Heart right ventricle (tissue), 16 donors: ENCODE results near the gene ECHS1. TPM values are rescaled to one million over a fixed set of nuclear protein-coding genes. Genes with fewer than 3 reads are reported as not detected.

ENCODE experiments used
- ATAC-seq, 8 donors: fragments of 200-7000 bp; cut with Tn5 transposase; one replicate each; pipeline ENCODE4 v1.9.1; 2020; ENCODE audit warnings: mild to moderate bottlenecking in 8 of 8, moderate library complexity in 8 of 8, moderate number of reproducible peaks in 1 of 8
- DNase-seq, 2 donors: peaks; one replicate each; pipeline ENCODE4 v3.0.0-alpha.2; 2020
- H3K27ac ChIP-seq, 10 donors: fragments of 200-600 bp; sonication (generic) in 2 of 10; one replicate each; pipeline versions ENCODE4 v1.5.0 to v1.8.0; 2020 to 2022; ENCODE audit warnings: mild to moderate bottlenecking in 3 of 10
- H3K27me3 ChIP-seq, 7 donors: fragments of 200-600 bp; one replicate each; pipeline ENCODE4 v1.8.0; 2021 to 2022; ENCODE audit warnings: mild to moderate bottlenecking in 2 of 7
- H3K36me3 ChIP-seq, 9 donors: fragments of 200-600 bp; sonication (generic) in 1 of 9; one replicate each; pipeline versions ENCODE4 v1.5.0 to v1.8.0; 2020 to 2022; ENCODE audit warnings: mild to moderate bottlenecking in 2 of 9
- H3K4me1 ChIP-seq, 9 donors: fragments of 200-600 bp; sonication (generic) in 1 of 9; one replicate each; pipeline versions ENCODE4 v1.5.0 to v1.8.0; 2020 to 2022; ENCODE audit warnings: mild to moderate bottlenecking in 4 of 9
- H3K4me3 ChIP-seq, 10 donors: fragments of 200-600 bp; sonication (generic) in 2 of 10; one replicate each; pipeline versions ENCODE4 v1.5.0 to v1.8.0; 2020 to 2022; ENCODE audit warnings: mild to moderate bottlenecking in 7 of 10, moderate library complexity in 2 of 10
- H3K9me3 ChIP-seq, 11 donors: fragments of 200-600 bp in 10 of 11; sonication (generic) in 2 of 11; one replicate each; pipeline versions ENCODE4 v1.5.0 to v1.8.0; 2013 to 2022; ENCODE audit warnings: mild to moderate bottlenecking in 2 of 11, control low read depth in 1 of 11, moderate library complexity in 1 of 11
- WGBS, 2 donors: extraction: QIAGEN DNeasy Blood & Tissue Kit; methylation state at CpG; one replicate each; pipeline ENCODE4 v1.1.7; 2013; ENCODE audit warnings: inconsistent platforms in 1 of 2; 5-methylcytosine and 5-hydroxymethylcytosine counted together
- intact Hi-C, 10 donors: fragments of 100-400 bp; cut with DNase I; formaldehyde crosslinking; loops; one replicate each; pipeline versions ENCODE4 v1.11.1 to v1.14.2; 2022
- long read RNA-seq, 3 donors: library from polyadenylated mRNA; unstranded; transcript quantifications; one replicate each; pipeline ENCODE4 v2.0.0, GENCODE V29; 2020 to 2021
- polyA plus RNA-seq, 2 donors: library from polyadenylated mRNA; stranded (reverse); fragments of 200-250 nt; gene quantifications; one replicate each; pipeline ENCODE4 v1.2.3, GENCODE V29; 2013
- total RNA-seq, 10 donors: library from RNA; stranded (reverse); fragmentation: NEBNext Ultra II Directional in 3 of 10; extraction: Animal tissue kit (Norgen Biotek cat#: 25700) in 3 of 10; gene quantifications; one replicate each; pipeline versions ENCODE4 v1.2.1 to v1.2.4, GENCODE V29; 2021 to 2023
- TF ChIP-seq, protein P1 (sequence below), 9 donors: fragments of 200-600 bp; sonication (generic) in 2 of 9; IDR thresholded peaks; one replicate each; pipeline versions ENCODE4 v1.5.0 to v1.8.0; 2021 to 2022; ENCODE audit warnings: antibody characterized with exemption in 9 of 9, mild to moderate bottlenecking in 5 of 9, moderate library complexity in 1 of 9
- donor health status: Arrhythmogenic right ventricular cardiomyopathy.
- donor health status: ischemic (EF 13 %, LVEDD 7.1; RV severe dilation, severe dysfunction).
- donor health status: healthy with polysubstance abuse.
- donor health status: DM: no; HTN: yes; CAD: no.
- donor health status: DM: no; HTN: no; CAD: no.
- donor health status: ischemic (EF 25% LVEDD 6.9; RV normal size, moderate dysfunction).
- donor health status: ischemic (EF 25% LVEDD 5.7; RV mildly dilated, moderate dysfunction).
- donor health status: healthy.
- donor health status: DM: yes; HTN: yes; CAD: no.
- donor health status: Ischemic cardiomyopathy.
- donor health status: ischemic (EF 35%, LVEDD 5.7; RV mildly dilated, moderate dysfunction).
- donor health status: nonischemic (EF 11% LVEDD 7.7; RV severe dilation, severe dysfunction).
- donor health status: DM: yes; HTN: yes; CAD: no.
- donor health status: PGD.
- donor health status: ischemic (EF 29% LVEDD 5.4; RV normal size, mild dysfunction).
- donor health status: nonischemic (EF 23%, LVEDD 6.1; RV moderate dilation, normal function).

Gene ECHS1
- total RNA-seq, result 100 to 1,000 TPM; 180 to 275 (median 225) TPM
- 100 to 1,000 TPM; 117 to 124 TPM for polyA plus RNA-seq
- long read RNA-seq, donor 1, transcript ECHS1-201 (8 exons, 1,617 nt), result major isoform, 536 of 573 reads
- long read RNA-seq, donor 1, partial matches to known transcripts, result 29 of 573 reads
- long read RNA-seq, donor 1, other reads (novel, unspliced or antisense), result 8 of 573 reads
- long read RNA-seq, donor 2, transcript ECHS1-201 (8 exons, 1,617 nt), result major isoform, 646 of 728 reads
- long read RNA-seq, donor 2, partial matches to known transcripts, result 47 of 728 reads
- long read RNA-seq, donor 2, other reads (novel, unspliced or antisense), result 35 of 728 reads
- long read RNA-seq, donor 3, transcript ECHS1-201 (8 exons, 1,617 nt), result major isoform, 1,215 of 1,262 reads
- long read RNA-seq, donor 3, partial matches to known transcripts, result 19 of 1,262 reads
- long read RNA-seq, donor 3, other reads (novel, unspliced or antisense), result 28 of 1,262 reads

DNA sequence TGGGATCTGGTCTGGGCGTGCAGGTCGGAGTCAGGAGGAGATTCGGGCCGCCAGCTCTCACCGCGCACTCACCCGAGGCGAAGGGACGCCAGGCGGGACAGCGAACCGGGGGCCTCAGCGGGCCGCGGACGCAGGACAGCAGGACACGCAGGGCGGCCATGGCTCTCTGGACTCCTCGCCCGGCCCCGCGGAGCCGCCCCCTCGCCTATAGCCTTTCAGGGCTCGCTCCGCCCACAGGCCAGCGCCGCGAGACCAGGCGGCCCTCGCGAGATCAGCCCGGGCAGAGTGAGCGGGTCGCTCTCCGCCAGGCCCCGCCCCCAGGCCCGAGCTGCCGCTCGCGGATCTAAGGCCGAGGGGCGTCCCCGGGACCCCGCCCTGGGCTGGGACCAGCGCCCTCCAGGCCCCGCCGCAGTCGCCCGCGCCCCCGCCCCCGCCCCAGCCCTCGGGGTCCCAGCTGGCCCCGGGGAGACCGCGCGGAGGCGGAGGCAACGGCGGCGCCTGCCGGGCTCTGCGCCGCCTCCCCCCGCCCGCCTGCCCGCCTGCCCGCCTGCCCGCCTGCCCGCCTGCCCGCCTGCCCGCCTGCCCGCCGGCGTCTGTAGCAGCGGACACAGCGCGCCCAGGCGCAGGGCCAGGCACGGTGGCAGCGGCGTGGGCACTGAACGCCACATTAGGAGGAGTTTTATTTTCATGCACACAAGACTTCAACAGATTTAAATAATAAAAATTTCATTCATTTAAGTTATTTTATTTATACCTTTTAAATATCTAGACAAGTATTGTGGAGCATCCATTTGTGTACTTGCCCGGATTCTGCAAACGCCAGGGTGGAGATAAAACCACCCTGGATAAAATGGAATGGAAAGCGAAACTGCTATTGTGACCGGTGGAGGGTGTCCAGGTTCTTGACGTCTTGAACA, at the start of gene ECHS1:
TSS of gene ECHS1 (minus strand) at position 181 of the 917 bp plus-strand sequence. CDS start at position 160, 21 bp downstream.
- peak; percentile 98 to 99 (median 99) for ATAC-seq
- intact Hi-C loops, result no loop called here

DNA sequence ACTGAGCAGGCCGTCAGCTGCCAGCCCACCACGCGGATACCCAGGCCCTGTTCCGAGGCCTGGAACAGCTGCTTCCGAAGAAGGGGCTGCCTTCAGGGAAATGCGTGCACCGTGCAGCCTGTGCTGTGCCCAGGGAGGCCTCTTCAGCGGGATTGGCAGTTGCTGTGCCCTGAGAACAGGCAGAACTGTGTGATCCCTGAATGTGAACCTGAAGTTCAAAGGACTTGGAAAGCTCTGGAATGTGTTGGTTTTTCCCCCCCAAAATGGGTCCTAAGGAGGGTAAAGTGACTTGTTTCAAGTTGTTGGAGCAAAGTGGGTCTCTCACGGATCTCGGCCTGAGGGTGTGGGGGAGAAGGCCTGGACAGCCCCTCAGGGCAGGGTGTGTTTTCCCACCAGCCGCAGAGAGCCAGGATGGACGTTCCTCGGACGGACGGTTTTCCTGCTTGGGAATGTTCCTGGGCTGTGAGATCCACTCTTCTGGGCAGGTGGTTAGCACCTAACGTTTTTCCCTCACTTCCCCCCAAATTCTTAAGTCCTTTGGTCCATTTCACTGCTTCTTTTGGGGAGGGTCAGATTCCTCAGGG, 49.2 kb upstream of the ECHS1 start:
- intact Hi-C loops, result loop anchor here in 1 of 10 donors (5.0 kb wide), 1 partner anchor 150 kb away; no protein-coding TSS in a partner anchor
- no peak overlapping the region for H3K27ac ChIP-seq
- TF ChIP-seq, protein P1, sequence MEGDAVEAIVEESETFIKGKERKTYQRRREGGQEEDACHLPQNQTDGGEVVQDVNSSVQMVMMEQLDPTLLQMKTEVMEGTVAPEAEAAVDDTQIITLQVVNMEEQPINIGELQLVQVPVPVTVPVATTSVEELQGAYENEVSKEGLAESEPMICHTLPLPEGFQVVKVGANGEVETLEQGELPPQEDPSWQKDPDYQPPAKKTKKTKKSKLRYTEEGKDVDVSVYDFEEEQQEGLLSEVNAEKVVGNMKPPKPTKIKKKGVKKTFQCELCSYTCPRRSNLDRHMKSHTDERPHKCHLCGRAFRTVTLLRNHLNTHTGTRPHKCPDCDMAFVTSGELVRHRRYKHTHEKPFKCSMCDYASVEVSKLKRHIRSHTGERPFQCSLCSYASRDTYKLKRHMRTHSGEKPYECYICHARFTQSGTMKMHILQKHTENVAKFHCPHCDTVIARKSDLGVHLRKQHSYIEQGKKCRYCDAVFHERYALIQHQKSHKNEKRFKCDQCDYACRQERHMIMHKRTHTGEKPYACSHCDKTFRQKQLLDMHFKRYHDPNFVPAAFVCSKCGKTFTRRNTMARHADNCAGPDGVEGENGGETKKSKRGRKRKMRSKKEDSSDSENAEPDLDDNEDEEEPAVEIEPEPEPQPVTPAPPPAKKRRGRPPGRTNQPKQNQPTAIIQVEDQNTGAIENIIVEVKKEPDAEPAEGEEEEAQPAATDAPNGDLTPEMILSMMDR (IDR thresholded peaks at IDR 0.05), result no peak
- no peaks in the 10 kb centered on the region for H3K9me3 ChIP-seq
- WGBS, 2 donors, result 83 to 85% methylated on average over 16 of the region's 16 CpGs
- H3K27me3 ChIP-seq, result peaks cover 0 to 21% (median 5%) of the 10 kb centered on the region in 7 donors
- H3K4me3 ChIP-seq, result no peak overlapping the region
- H3K36me3 ChIP-seq, result peaks cover 0 to 39% (median 10%) of the 10 kb centered on the region in 9 donors
- peak in 1 of 2 donors; percentile 5 for DNase-seq
- H3K4me1 ChIP-seq, result peaks cover 0 to 5% (median 0%) of the 10 kb centered on the region in 9 donors
- ATAC-seq, result peak in 1 of 8 donors; percentile 8

More for the DNA sequence above, at the start of gene ECHS1:
- Histone ChIP-seq H3K27ac (peak within 1 kb of the TSS; percentile 83 to 94 (median 92)), H3K9me3 (no peaks in the 10 kb centered on the region), H3K36me3 (peaks cover 0 to 33% (median 23%) of the 10 kb centered on the region in 9 donors), H3K27me3 (no peaks in the 10 kb centered on the region), H3K4me1 (peaks cover 7 to 30% (median 23%) of the 10 kb centered on the region in 9 donors), H3K4me3 (peak within 1 kb of the TSS; percentile 19 to 94 (median 78))
- peak; percentile 96 to 98 for DNase-seq
- WGBS, 2 donors, result 1 to 2% methylated on average over 55 to 87 of the region's 89 CpGs
- TF ChIP-seq, protein P1 (IDR thresholded peaks at IDR 0.05), result no peak

DNA sequence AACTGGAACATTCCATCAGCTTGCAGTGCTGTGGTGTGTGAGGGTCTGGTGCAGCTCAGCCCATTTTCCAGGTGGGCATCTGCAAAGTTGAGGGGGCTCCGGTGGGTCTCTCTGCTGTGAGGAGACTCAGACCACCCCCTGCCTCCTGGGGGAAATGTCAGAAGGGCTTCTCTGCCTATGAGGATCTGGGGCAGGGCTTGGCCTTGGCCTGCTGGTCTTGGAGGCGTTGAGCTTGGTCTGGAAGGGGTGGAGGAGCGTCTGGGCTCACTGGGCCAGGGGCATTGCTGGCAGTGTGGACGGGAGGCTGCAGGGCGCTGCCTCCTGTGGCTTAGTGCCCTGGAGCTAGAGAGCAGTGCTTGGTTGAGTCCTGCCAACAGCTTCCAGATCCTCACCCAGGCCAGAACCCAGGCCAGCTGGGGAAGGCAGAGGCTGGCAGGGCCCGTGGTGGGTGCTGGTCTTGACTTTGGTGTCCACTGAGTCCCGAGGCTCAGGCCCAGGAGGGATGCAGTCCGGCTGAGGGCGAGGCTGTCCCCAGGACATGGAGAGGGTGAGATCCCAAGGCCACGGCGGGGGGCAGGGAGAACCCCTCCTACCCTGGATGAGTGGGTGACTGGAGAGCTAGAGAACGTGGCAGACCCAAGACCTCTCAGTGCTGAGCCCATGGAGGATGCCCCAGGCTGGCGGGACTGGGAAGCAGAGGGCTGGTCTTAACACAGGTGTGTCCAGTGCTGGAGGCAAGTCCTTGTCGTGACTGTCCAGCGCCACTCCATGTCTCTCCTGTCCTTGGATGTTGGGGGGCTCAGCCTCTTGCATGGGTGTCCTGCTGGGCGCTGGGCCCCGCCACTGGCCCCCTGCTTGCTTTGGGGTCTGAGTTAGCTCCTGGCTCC, 48.4 kb upstream of the ECHS1 start:
- Histone ChIP-seq H3K27ac (no peak overlapping the region), H3K4me1 (peaks cover 0 to 5% (median 0%) of the 10 kb centered on the region in 9 donors), H3K4me3 (no peak overlapping the region), H3K36me3 (peaks cover 0 to 39% (median 10%) of the 10 kb centered on the region in 9 donors), H3K9me3 (no peaks in the 10 kb centered on the region), H3K27me3 (peaks cover 0 to 21% (median 5%) of the 10 kb centered on the region in 7 donors)
- intact Hi-C loops, result loop anchor here in 1 of 10 donors (5.0 kb wide), 1 partner anchor 151 kb away; no protein-coding TSS in a partner anchor
- ATAC-seq (peak in 1 of 8 donors; percentile 12), DNase-seq (peak in 1 of 2 donors; percentile 9)
- WGBS, 2 donors, result 77 to 91% methylated on average over 16 to 17 of the region's 17 CpGs
- TF ChIP-seq, protein P1 (IDR thresholded peaks at IDR 0.05), result no peak
